DOHH2 (cell line): ENCODE results near the gene RNF130.

ENCODE experiments used
- CTCF ChIP-seq: fragments of 200-600 bp; sonication (generic); IDR thresholded peaks from one replicate; pipeline ENCODE4 v1.5.1; 2014; ENCODE audit warnings: antibody characterized with exemption, mild to moderate bottlenecking, low read depth, low read length; ENCODE audit not compliant: poor library complexity, severe bottlenecking
- EZH2phosphoT487 ChIP-seq: fragments of 200-600 bp; sonication (generic); IDR thresholded peaks from 2 replicates; pipeline ENCODE4 v1.6.1; 2017; ENCODE audit warnings: borderline replicate concordance, mild to moderate bottlenecking, antibody characterized with exemption, low read length, moderate library complexity, mixed read lengths

- TF ChIP-seq CTCF (no peak), EZH2phosphoT487 (no peak)
Observed at GRCh38 chr5:179905161-179905560, 166.4 kb downstream of the RNF130 start.
